H1 (cell line): Measurements from ENCODE around the gene KCNA2. TPM values are rescaled to one million over a fixed set of nuclear protein-coding genes. Genes with fewer than 3 reads are reported as not detected.

Experiments used
- BCL11A ChIP-seq, 2 experiments: IDR thresholded peaks; one replicate each; pipeline ENCODE4 v1.6.1; 2011; ENCODE audit warnings: low read depth in 2 of 2, low read length in 2 of 2, mild to moderate bottlenecking in 2 of 2
- CHD1 ChIP-seq: IDR thresholded peaks from 2 replicates; pipeline ENCODE4 v1.6.1; 2012; ENCODE audit warnings: low read depth, low read length, improper control_type of control experiment
- CTBP2 ChIP-seq: IDR thresholded peaks from 2 replicates; pipeline ENCODE4 v1.7.0; 2011; ENCODE audit warnings: borderline replicate concordance, mild to moderate bottlenecking, moderate library complexity, mixed read lengths, low read length; ENCODE audit not compliant: insufficient read depth, insufficient read length
- NRF1 ChIP-seq: IDR thresholded peaks from 2 replicates; pipeline ENCODE4 v1.6.1; 2011; ENCODE audit warnings: mild to moderate bottlenecking, low read depth, low read length, improper control_type of control experiment
- polyA plus RNA-seq, 7 experiments: library from polyadenylated mRNA; depleted of rRNA in 3 of 7; stranded (reverse) in 5 of 7; unstranded in 2 of 7; fragments of >200 nt in 5 of 7; fragments of 200-250 nt in 2 of 7; gene quantifications; 1 replicate in 5 of 7; 2 replicates in 1 of 7; 4 replicates in 1 of 7; pipeline versions ENCODE4 v1.2.1 to v1.2.3, GENCODE V29; 2011 to 2013; ENCODE audit warnings: missing spikeins in 2 of 7, mixed read lengths in 2 of 7
- total RNA-seq: library from RNA; stranded (reverse); fragmentation: NEBNext Ultra II Directional; extraction: Animal tissue kit (Norgen Biotek cat#: 25700); gene quantifications from 2 replicates; pipeline ENCODE4 v1.2.1, GENCODE V29; 2021
- TF ChIP-seq, protein P1 (sequence below), 3 experiments: IDR thresholded peaks; 1 replicate in 2 of 3; 2 replicates in 1 of 3; pipeline versions ENCODE4 v1.5.1 to v1.6.1; 2011; ENCODE audit warnings: low read length in 3 of 3, mild to moderate bottlenecking in 3 of 3, inconsistent platforms in 2 of 3, low read depth in 1 of 3, moderate library complexity in 1 of 3; ENCODE audit not compliant: insufficient read depth in 1 of 3; ENCODE audit errors: control extremely low read depth in 1 of 3
- TF ChIP-seq, protein P2 (sequence below): fragments of 300-600 bp; sonication (generic); IDR thresholded peaks from 2 replicates; pipeline ENCODE4 v1.7.1; 2012; ENCODE audit warnings: low read length, moderate library complexity, mild to moderate bottlenecking, inconsistent platforms; ENCODE audit not compliant: insufficient replicate concordance
- TF ChIP-seq, protein P3 (sequence below): IDR thresholded peaks from 2 replicates; pipeline ENCODE4 v1.6.1; 2011; ENCODE audit warnings: low read depth, mild to moderate bottlenecking, low read length; ENCODE audit not compliant: insufficient read depth

KCNA2 gene
- total and polyA plus RNA-seq, 2 of the 8 experiments (the other 6 are each of a cell fraction or from before 2014, with no cell fraction given) = 0.26 to 0.78 TPM

DNA sequence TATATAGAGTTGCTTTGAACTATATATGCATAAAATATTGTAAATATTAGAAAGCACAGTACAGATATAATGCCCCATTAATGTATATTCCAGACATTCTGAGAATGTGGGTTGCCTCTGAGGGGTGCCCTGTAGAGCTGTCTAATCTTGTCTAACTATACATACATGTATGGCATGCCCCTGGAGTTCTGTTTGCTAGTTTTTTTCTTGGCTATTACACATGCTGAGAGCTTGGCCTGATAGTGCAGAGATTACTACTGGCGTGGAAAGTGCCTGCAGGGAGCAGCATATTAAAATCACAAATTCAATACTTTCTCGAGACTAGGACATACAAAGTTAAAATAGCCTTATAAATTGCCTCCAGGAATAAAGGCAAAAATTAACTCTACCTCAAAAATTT, 44.5 kb upstream of the KCNA2 start (continued):
- TF ChIP-seq, protein P1, sequence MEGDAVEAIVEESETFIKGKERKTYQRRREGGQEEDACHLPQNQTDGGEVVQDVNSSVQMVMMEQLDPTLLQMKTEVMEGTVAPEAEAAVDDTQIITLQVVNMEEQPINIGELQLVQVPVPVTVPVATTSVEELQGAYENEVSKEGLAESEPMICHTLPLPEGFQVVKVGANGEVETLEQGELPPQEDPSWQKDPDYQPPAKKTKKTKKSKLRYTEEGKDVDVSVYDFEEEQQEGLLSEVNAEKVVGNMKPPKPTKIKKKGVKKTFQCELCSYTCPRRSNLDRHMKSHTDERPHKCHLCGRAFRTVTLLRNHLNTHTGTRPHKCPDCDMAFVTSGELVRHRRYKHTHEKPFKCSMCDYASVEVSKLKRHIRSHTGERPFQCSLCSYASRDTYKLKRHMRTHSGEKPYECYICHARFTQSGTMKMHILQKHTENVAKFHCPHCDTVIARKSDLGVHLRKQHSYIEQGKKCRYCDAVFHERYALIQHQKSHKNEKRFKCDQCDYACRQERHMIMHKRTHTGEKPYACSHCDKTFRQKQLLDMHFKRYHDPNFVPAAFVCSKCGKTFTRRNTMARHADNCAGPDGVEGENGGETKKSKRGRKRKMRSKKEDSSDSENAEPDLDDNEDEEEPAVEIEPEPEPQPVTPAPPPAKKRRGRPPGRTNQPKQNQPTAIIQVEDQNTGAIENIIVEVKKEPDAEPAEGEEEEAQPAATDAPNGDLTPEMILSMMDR (IDR thresholded peaks at IDR 0.05; ENCODE audit: control extremely low read depth in 1 of 3, insufficient read depth in 1 of 3, low read depth in 1 of 3, low read length in 3 of 3) = no peak
- no peak for TF ChIP-seq CHD1
- no peak for TF ChIP-seq BCL11A (IDR thresholded peaks at IDR 0.05; ENCODE audit: low read depth in 2 of 2, low read length in 2 of 2)
- no peak for TF ChIP-seq NRF1
- TF ChIP-seq, protein P2, sequence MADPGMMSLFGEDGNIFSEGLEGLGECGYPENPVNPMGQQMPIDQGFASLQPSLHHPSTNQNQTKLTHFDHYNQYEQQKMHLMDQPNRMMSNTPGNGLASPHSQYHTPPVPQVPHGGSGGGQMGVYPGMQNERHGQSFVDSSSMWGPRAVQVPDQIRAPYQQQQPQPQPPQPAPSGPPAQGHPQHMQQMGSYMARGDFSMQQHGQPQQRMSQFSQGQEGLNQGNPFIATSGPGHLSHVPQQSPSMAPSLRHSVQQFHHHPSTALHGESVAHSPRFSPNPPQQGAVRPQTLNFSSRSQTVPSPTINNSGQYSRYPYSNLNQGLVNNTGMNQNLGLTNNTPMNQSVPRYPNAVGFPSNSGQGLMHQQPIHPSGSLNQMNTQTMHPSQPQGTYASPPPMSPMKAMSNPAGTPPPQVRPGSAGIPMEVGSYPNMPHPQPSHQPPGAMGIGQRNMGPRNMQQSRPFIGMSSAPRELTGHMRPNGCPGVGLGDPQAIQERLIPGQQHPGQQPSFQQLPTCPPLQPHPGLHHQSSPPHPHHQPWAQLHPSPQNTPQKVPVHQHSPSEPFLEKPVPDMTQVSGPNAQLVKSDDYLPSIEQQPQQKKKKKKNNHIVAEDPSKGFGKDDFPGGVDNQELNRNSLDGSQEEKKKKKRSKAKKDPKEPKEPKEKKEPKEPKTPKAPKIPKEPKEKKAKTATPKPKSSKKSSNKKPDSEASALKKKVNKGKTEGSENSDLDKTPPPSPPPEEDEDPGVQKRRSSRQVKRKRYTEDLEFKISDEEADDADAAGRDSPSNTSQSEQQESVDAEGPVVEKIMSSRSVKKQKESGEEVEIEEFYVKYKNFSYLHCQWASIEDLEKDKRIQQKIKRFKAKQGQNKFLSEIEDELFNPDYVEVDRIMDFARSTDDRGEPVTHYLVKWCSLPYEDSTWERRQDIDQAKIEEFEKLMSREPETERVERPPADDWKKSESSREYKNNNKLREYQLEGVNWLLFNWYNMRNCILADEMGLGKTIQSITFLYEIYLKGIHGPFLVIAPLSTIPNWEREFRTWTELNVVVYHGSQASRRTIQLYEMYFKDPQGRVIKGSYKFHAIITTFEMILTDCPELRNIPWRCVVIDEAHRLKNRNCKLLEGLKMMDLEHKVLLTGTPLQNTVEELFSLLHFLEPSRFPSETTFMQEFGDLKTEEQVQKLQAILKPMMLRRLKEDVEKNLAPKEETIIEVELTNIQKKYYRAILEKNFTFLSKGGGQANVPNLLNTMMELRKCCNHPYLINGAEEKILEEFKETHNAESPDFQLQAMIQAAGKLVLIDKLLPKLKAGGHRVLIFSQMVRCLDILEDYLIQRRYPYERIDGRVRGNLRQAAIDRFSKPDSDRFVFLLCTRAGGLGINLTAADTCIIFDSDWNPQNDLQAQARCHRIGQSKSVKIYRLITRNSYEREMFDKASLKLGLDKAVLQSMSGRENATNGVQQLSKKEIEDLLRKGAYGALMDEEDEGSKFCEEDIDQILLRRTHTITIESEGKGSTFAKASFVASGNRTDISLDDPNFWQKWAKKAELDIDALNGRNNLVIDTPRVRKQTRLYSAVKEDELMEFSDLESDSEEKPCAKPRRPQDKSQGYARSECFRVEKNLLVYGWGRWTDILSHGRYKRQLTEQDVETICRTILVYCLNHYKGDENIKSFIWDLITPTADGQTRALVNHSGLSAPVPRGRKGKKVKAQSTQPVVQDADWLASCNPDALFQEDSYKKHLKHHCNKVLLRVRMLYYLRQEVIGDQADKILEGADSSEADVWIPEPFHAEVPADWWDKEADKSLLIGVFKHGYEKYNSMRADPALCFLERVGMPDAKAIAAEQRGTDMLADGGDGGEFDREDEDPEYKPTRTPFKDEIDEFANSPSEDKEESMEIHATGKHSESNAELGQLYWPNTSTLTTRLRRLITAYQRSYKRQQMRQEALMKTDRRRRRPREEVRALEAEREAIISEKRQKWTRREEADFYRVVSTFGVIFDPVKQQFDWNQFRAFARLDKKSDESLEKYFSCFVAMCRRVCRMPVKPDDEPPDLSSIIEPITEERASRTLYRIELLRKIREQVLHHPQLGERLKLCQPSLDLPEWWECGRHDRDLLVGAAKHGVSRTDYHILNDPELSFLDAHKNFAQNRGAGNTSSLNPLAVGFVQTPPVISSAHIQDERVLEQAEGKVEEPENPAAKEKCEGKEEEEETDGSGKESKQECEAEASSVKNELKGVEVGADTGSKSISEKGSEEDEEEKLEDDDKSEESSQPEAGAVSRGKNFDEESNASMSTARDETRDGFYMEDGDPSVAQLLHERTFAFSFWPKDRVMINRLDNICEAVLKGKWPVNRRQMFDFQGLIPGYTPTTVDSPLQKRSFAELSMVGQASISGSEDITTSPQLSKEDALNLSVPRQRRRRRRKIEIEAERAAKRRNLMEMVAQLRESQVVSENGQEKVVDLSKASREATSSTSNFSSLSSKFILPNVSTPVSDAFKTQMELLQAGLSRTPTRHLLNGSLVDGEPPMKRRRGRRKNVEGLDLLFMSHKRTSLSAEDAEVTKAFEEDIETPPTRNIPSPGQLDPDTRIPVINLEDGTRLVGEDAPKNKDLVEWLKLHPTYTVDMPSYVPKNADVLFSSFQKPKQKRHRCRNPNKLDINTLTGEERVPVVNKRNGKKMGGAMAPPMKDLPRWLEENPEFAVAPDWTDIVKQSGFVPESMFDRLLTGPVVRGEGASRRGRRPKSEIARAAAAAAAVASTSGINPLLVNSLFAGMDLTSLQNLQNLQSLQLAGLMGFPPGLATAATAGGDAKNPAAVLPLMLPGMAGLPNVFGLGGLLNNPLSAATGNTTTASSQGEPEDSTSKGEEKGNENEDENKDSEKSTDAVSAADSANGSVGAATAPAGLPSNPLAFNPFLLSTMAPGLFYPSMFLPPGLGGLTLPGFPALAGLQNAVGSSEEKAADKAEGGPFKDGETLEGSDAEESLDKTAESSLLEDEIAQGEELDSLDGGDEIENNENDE = no peak
- TF ChIP-seq CTBP2 = no peak
- TF ChIP-seq, protein P3, sequence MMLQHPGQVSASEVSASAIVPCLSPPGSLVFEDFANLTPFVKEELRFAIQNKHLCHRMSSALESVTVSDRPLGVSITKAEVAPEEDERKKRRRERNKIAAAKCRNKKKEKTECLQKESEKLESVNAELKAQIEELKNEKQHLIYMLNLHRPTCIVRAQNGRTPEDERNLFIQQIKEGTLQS = no peak
